B cell (primary cell): ENCODE results near the gene ANGPTL2. TPM values are rescaled to one million over a fixed set of nuclear protein-coding genes. Genes with fewer than 3 reads are reported as not detected.

Experiments
- ATAC-seq: fragments of 200-7000 bp; cut with Tn5 transposase; one replicate; pipeline ENCODE4 v1.10.0; 2021; ENCODE audit warnings: low read depth, mild to moderate bottlenecking, moderate number of reproducible peaks, moderate library complexity
- CTCF ChIA-PET: fragments of 350-600 bp; sonication (Branson Sonifier 250); formaldehyde crosslinking; loops from one replicate; lab custom pipeline; 2021; ENCODE audit warnings: antibody characterized with exemption, inconsistent platforms; lab: Charles Lee
- POLR2A ChIA-PET: fragments of 350-600 bp; sonication (Branson Sonifier 250); formaldehyde crosslinking; loops from one replicate; lab custom pipeline; 2021; ENCODE audit warnings: antibody characterized with exemption; lab: Charles Lee
- DNase-seq: peaks from one replicate; pipeline ENCODE4 v3.0.0; 2013
- H2AFZ ChIP-seq: 2 replicates; pipeline ENCODE4 v1.6.1; 2012; ENCODE audit warnings: mild to moderate bottlenecking, low read depth, low read length; ENCODE audit not compliant: insufficient read depth, poor library complexity, severe bottlenecking
- H3K27ac ChIP-seq, 2 donors: 1 replicate in 1 of 2; 2 replicates in 1 of 2; pipeline ENCODE4 v1.5.1; 2012 to 2013; ENCODE audit warnings: low read length in 2 of 2, mild to moderate bottlenecking in 2 of 2, moderate library complexity in 1 of 2
- H3K27me3 ChIP-seq, 4 experiments: fragments of 200-600 bp in 1 of 4; sonication (generic) in 1 of 4; replicated peaks in 1 of 4; 1 replicate in 2 of 4; 2 replicates in 2 of 4; pipeline versions ENCODE4 v1.6.1 to v1.7.0; 2013 to 2016; ENCODE audit warnings: low read length in 3 of 4, mild to moderate bottlenecking in 2 of 4, mixed read lengths in 1 of 4, moderate library complexity in 1 of 4; ENCODE audit not compliant: insufficient read depth in 4 of 4, control insufficient read depth in 3 of 4; ENCODE audit errors: control extremely low read depth in 1 of 4
- H3K36me3 ChIP-seq, 2 experiments: replicated peaks in 1 of 2; 1 replicate in 1 of 2; 2 replicates in 1 of 2; pipeline versions ENCODE4 v1.6.1 to v1.7.1; 2013; ENCODE audit warnings: low read length in 1 of 2; ENCODE audit not compliant: insufficient read depth in 2 of 2, control insufficient read depth in 1 of 2; ENCODE audit errors: control extremely low read depth in 1 of 2, extremely low read depth in 1 of 2
- H3K4me1 ChIP-seq, 2 donors: fragments of 200-600 bp in 1 of 2; sonication (generic) in 1 of 2; 1 replicate in 1 of 2; 2 replicates in 1 of 2; pipeline versions ENCODE4 v1.5.1 to v1.6.1; 2013 to 2017; ENCODE audit warnings: low read length in 2 of 2; ENCODE audit not compliant: control insufficient read depth in 2 of 2, insufficient read depth in 2 of 2
- H3K4me2 ChIP-seq: replicated peaks from 2 replicates; pipeline ENCODE3; 2012; ENCODE audit warnings: mild to moderate bottlenecking, low read depth, low read length; ENCODE audit not compliant: poor library complexity, severe bottlenecking
- H3K4me3 ChIP-seq, 5 experiments: fragments of 200-600 bp in 1 of 5; sonication (generic) in 1 of 5; 1 replicate in 3 of 5; 2 replicates in 2 of 5; pipeline versions ENCODE4 v1.5.1 to v1.7.0; 2011 to 2016; ENCODE audit warnings: low read length in 4 of 5, mild to moderate bottlenecking in 4 of 5, low read depth in 2 of 5, control low read depth in 1 of 5, moderate library complexity in 1 of 5; ENCODE audit not compliant: insufficient read depth in 1 of 5; ENCODE audit errors: control extremely low read depth in 1 of 5, extremely low read depth in 1 of 5
- H3K79me2 ChIP-seq: fragments of 200-600 bp; sonication (generic); one replicate; pipeline ENCODE4 v1.6.0; 2016; ENCODE audit warnings: low read length; ENCODE audit not compliant: control insufficient read depth, insufficient read depth
- H3K9ac ChIP-seq: fragments of 200-600 bp; sonication (generic); 2 replicates; pipeline ENCODE4 v1.6.1; 2017; ENCODE audit warnings: mild to moderate bottlenecking, low read length, moderate library complexity
- H3K9me3 ChIP-seq, 3 donors: one replicate each; pipeline versions ENCODE4 v1.6.1 to v1.7.1; 2013; ENCODE audit warnings: low read length in 2 of 3; ENCODE audit not compliant: control insufficient read depth in 2 of 3, insufficient read depth in 1 of 3; ENCODE audit errors: control extremely low read depth in 1 of 3
- H4K20me1 ChIP-seq: 2 replicates; pipeline ENCODE4 v1.6.0; 2012; ENCODE audit warnings: mild to moderate bottlenecking, low read length; ENCODE audit not compliant: insufficient read depth, control insufficient read depth, poor library complexity, severe bottlenecking
- H3K27ac Mint-ChIP-seq: one replicate; pipeline ENCODE4 v1.8.0; 2021; ENCODE audit warnings: mixed read lengths
- H3K27me3 Mint-ChIP-seq: one replicate; pipeline ENCODE4 v1.8.0; 2021; ENCODE audit warnings: mixed read lengths
- H3K4me1 Mint-ChIP-seq: one replicate; pipeline ENCODE4 v1.8.0; 2021; ENCODE audit warnings: mixed read lengths
- H3K4me3 Mint-ChIP-seq: one replicate; pipeline ENCODE4 v1.8.0; 2021; ENCODE audit warnings: mixed read lengths
- H3K9me3 Mint-ChIP-seq: one replicate; pipeline ENCODE4 v1.8.0; 2022; ENCODE audit warnings: mixed read lengths; ENCODE audit not compliant: insufficient read depth
- EZH2 ChIP-seq: IDR thresholded peaks from 2 replicates; pipeline ENCODE4 v1.6.1; 2012; ENCODE audit warnings: borderline replicate concordance, low read depth, mild to moderate bottlenecking, moderate library complexity, low read length; ENCODE audit not compliant: insufficient read depth, poor library complexity, severe bottlenecking
- WGBS: methylation state at CpG from one replicate; pipeline ENCODE4 v1.1.5; 2013; ENCODE audit warnings: missing lambda C conversion rate; ENCODE audit not compliant: insufficient coverage; 5-methylcytosine and 5-hydroxymethylcytosine counted together
- intact Hi-C: fragments of 100-400 bp; cut with micrococcal nuclease; formaldehyde crosslinking; loops from one replicate; pipeline ENCODE4 v1.10.0; 2022
- polyA plus RNA-seq: library from polyadenylated mRNA; depleted of rRNA; stranded (reverse); fragments of >200 nt; gene quantifications from 2 replicates; pipeline ENCODE4 v1.2.3, GENCODE V29; 2012
- total RNA-seq, 2 donors: library from RNA; stranded (reverse); fragments of 120-200 nt in 1 of 2; gene quantifications; 1 replicate in 1 of 2; 2 replicates in 1 of 2; pipeline versions ENCODE4 v1.2.3 to v1.2.4, GENCODE V29; 2013 to 2022
- TF ChIP-seq, protein P1 (sequence below): fragments of 200-600 bp; IDR thresholded peaks from one replicate; pipeline ENCODE4 v1.8.0; 2022; ENCODE audit warnings: antibody characterized with exemption, mild to moderate bottlenecking

ANGPTL2 gene
- total and polyA plus RNA-seq, 2 donors (not counting 1 experiment from before 2014, with no cell fraction given): not detected

GRCh38 chr9:127114606-127115005 lies 7.8 kb downstream of the ANGPTL2 start:
- no peaks in the 10 kb centered on the region for H3K36me3 ChIP-seq
- no peaks in the 10 kb centered on the region for H4K20me1 ChIP-seq
- no peaks in the 10 kb centered on the region for H3K79me2 ChIP-seq
- H3K27me3 Mint-ChIP-seq: no peaks in the 10 kb centered on the region
- DNase-seq (no peak), ATAC-seq (no peak)
- peaks cover 5 to 23% of the 10 kb centered on the region in 2 donors for H3K4me1 ChIP-seq
- TF ChIP-seq, protein P1, sequence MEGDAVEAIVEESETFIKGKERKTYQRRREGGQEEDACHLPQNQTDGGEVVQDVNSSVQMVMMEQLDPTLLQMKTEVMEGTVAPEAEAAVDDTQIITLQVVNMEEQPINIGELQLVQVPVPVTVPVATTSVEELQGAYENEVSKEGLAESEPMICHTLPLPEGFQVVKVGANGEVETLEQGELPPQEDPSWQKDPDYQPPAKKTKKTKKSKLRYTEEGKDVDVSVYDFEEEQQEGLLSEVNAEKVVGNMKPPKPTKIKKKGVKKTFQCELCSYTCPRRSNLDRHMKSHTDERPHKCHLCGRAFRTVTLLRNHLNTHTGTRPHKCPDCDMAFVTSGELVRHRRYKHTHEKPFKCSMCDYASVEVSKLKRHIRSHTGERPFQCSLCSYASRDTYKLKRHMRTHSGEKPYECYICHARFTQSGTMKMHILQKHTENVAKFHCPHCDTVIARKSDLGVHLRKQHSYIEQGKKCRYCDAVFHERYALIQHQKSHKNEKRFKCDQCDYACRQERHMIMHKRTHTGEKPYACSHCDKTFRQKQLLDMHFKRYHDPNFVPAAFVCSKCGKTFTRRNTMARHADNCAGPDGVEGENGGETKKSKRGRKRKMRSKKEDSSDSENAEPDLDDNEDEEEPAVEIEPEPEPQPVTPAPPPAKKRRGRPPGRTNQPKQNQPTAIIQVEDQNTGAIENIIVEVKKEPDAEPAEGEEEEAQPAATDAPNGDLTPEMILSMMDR: no peak
- TF ChIP-seq EZH2: no peak
- H3K4me3 Mint-ChIP-seq: no peak overlapping the region
- no peak overlapping the region for H3K4me3 ChIP-seq
- H3K27ac Mint-ChIP-seq: no peak overlapping the region
- H3K27me3 ChIP-seq: no peaks in the 10 kb centered on the region
- no peaks in the 10 kb centered on the region for H3K9me3 Mint-ChIP-seq
- no peak overlapping the region for H2AFZ ChIP-seq
- H3K4me2 ChIP-seq: no peak overlapping the region
- intact Hi-C loops: no loop called here
- H3K4me1 Mint-ChIP-seq: peaks cover 26% of the 10 kb centered on the region
- H3K27ac ChIP-seq: no peak overlapping the region
- H3K9ac ChIP-seq: no peak overlapping the region
- ChIA-PET CTCF (interaction anchor here (1.4 kb wide), 1 partner anchor 83 kb away, joined by 3 read pairs; no protein-coding TSS in a partner anchor), POLR2A (no interaction called here)
- H3K9me3 ChIP-seq: no peaks in the 10 kb centered on the region
- WGBS: 92% methylated on average over 5 of the region's 5 CpGs

DNA sequence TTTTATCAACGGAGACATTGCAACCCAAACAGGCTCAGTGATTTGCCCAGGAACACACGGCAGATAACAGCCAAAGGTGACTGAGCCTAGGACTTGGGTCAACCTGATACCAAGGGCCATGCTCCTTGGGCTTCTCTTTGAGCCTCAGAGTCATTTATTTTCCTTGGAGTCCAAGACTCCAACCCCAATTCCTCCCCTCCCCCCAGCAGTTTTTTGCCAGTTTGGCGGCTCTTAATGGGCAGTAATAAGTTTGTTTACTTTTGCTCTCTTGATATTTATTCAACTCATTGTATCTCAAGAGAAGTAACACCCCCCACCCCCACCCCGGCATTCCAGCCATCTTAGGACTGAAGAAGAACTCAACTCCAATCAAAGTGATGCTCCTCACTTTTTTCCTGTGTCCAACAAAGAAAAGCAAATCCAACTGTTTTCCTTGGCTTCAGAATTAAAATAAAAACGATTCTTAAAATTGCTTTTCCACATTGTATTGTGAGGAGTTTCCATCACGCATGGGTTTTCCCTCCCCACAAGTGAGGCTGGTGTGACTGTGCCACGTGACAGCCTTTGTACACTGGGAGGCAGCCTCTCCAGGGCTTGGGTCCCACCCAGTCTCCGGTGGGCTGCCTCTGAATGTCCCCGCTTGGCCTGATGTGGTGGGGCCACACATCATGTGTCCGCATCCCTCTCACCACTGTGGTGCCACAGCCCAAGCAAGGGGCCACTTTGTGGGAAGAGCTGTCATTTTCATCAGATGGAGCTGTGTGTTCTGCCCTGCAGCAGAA lies 9.1 kb downstream of the ANGPTL2 start:
- ATAC-seq (no peak), DNase-seq (no peak)
- H3K4me3 ChIP-seq: no peak overlapping the region
- Mint-ChIP-seq H3K9me3 (no peaks in the 10 kb centered on the region), H3K27me3 (no peaks in the 10 kb centered on the region), H3K4me3 (no peak overlapping the region), H3K27ac (no peak overlapping the region), H3K4me1 (peaks cover 18% of the 10 kb centered on the region)
- no peak overlapping the region for H3K4me2 ChIP-seq
- H3K4me1 ChIP-seq: peaks cover 5 to 14% of the 10 kb centered on the region in 2 donors
- H3K27me3 ChIP-seq: no peaks in the 10 kb centered on the region
- ChIA-PET POLR2A (no interaction called here), CTCF (interaction anchor here (1.4 kb wide), 1 partner anchor 84 kb away, joined by 3 read pairs; no protein-coding TSS in a partner anchor)
- no peaks in the 10 kb centered on the region for H3K9me3 ChIP-seq
- no peak overlapping the region for H3K9ac ChIP-seq
- no peak for TF ChIP-seq EZH2
- TF ChIP-seq, protein P1: no peak
- H3K27ac ChIP-seq: no peak overlapping the region
- no peaks in the 10 kb centered on the region for H3K36me3 ChIP-seq
- H2AFZ ChIP-seq: no peak overlapping the region
- no peaks in the 10 kb centered on the region for H4K20me1 ChIP-seq
- no peaks in the 10 kb centered on the region for H3K79me2 ChIP-seq
- WGBS: 97% methylated on average over 6 of the region's 10 CpGs
- intact Hi-C loops: no loop called here
